SU-DHL-6 (cell line): ENCODE measurements around the gene SH2D3A.

ENCODE experiments used
- CTCF ChIP-seq: fragments of 200-600 bp; sonication (generic); IDR thresholded peaks from one replicate; pipeline ENCODE4 v1.5.1; 2017; ENCODE audit warnings: antibody characterized with exemption, mild to moderate bottlenecking, low read length, moderate library complexity; ENCODE audit not compliant: insufficient read depth, poor library complexity, severe bottlenecking
- EZH2phosphoT487 ChIP-seq: fragments of 200-600 bp; sonication (generic), shearing (Covaris generic); conservative IDR thresholded peaks from 2 replicates; pipeline ENCODE4 v1.6.1; 2018; ENCODE audit warnings: mild to moderate bottlenecking, antibody characterized with exemption, low read length, moderate library complexity, mixed read lengths

GRCh38 chr19:6706633-6706958 is 60.6 kb downstream of the SH2D3A start:
- TF ChIP-seq CTCF: no peak
- TF ChIP-seq EZH2phosphoT487: no peak
